Stimulated activated CD8-positive, alpha-beta memory T cell treated with anti-CD3 and anti-CD28 coated beads, Interleukin-7, amount 100 ng/mL, for 24 hours (primary cell): ENCODE results near the gene NCCRP1.
A peak's percentile ranks its signal among the peaks of the same experiment; 100 is the strongest.
"Not testable (repeated sequence)": the region's sequence is repeated elsewhere in the genome, so short reads cannot be mapped to it uniquely, and the experiment has no call there.

Source experiments
- DNase-seq: peaks from one replicate; pipeline ENCODE4 v3.0.0-alpha.2; 2020; ENCODE audit warnings: low read depth

Gene NCCRP1

DNA sequence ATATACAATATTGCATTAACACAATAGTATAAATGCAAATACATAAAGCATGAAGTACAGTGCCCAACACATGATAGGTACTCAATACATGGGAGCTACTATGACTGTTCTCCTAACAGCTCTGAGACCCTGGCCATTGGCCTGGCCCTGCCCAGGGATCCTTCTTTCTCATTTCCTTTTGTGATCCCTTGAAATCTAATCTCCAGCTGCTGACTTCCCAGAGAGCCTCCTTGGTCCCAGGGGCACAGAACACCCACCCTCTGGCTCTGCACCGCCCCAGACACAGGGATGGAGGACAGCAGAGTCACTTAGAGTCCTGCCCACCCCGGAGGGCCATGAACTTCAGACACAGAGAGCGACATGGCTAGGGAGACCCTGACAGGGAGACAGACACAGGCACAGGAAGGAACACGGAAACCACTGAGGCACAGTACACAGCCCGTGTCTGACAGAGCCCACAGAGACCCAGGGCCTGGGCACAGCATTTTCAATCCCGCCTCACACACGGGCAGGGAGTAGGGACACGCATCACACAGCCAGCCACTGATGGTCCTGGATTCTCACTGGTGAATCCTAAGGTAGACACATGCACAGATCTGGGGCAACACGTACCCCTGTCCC lies 11.5 kb downstream of the NCCRP1 start:
- DNase-seq, result no peak

DNA sequence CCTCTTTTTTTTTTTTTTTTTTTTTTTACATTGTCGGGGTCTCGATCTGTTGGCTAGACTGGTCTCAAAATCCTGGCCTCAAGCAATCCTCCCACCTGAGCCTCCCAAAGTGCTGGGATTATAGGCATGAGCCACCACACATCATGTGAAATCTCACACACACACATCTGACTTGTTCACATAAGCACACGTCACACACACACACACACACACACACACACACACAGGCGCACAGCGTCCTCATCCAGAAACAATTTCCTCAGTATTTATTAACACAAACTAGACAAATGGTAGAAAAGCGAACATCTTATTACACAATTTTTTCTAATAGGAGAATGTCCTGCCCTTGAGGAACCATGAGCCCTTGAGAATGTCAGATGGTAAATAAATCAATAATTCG lies 12.4 kb downstream of the NCCRP1 start:
- no peak for DNase-seq

DNA sequence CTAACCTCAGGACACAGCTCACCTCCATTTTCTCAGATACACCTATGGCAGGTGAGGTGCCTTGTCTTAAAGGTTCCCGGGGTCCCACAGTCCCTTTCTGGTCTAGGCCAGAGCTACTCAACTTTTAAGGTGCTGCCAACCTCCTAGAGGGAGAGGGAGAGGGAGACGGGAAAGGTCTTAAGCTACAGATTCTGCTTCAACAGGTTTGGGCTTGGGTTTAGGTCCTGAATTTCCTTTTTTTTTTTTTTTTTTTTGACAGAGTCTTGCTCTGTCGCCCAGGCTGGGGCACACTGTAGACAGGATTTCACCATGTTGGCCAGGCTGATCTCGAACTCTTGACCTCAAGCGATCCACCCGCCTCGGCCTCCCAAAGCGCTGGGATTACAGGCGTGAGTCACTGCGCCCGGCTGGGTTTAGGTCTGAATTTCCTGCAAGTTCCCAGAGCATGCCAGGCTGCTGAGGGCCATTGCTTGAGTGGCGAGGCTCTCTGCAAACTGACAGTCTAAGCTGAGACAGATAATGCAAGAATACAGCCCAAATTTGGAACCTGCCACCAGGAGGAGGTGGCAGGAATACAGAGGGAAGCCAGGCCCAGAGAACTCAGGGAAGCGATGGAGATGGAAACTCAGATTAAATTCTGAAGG lies 15.1 kb downstream of the NCCRP1 start:
- no peak for DNase-seq

DNA sequence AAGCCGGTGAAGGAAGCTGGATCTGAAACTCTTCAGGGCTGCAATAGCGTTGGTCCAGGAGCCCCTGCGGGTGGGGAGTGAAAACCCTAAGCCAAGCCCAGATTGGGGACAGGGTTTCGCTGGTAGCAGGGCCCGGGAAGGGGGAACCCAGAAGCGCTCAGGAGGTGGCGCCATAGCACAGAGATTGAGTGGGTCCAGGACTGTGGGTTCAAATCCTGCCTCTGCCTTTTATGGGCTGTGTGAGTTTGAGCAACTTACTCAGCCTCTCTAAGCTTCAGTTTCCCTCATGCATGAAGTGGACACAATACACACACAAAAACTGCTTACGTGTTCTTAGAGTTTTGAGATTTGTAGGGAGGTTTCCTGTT lies 15.6 kb downstream of the NCCRP1 start:
- DNase-seq, result peak; percentile 27

DNA sequence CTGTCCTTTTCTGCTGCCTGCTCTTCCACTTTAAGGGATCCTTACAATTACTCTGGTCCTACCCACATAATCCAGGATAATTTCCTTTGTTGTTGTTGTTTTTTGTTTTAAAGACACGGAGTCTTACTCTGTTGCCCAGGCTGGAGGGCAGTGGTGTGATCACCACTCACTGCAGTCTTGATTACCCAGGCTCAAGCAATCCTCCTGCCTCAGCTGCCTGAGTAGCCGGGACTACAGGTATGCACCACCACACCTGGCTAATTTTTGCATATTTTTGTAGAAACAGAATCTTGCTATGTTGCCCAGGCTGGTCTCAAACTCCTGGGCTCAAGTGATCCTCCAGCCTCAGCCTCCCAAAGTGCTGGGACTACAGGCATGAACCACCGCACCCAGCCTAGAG lies 18.6 kb downstream of the NCCRP1 start:
- not testable (repeated sequence) for DNase-seq

DNA sequence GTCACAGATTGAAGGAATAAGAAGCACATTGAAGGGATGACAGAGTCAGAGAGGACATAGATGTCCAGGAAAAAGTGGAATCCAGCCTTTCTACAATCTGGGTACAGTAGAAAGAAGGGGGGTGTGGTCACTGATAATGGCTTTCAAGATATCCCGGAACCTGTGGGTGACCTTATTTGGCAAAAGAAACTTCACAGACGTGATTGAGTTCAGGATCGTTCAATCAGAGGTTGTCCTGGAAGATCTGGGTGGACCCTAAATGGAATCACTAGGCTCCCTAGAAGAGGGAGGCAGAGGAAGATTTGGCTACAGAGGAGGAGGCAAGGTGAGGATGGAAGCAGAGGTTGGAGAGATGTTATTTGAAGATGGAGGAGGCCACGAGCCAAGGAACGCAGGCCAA lies 20.3 kb downstream of the NCCRP1 start:
- DNase-seq, result no peak

DNA sequence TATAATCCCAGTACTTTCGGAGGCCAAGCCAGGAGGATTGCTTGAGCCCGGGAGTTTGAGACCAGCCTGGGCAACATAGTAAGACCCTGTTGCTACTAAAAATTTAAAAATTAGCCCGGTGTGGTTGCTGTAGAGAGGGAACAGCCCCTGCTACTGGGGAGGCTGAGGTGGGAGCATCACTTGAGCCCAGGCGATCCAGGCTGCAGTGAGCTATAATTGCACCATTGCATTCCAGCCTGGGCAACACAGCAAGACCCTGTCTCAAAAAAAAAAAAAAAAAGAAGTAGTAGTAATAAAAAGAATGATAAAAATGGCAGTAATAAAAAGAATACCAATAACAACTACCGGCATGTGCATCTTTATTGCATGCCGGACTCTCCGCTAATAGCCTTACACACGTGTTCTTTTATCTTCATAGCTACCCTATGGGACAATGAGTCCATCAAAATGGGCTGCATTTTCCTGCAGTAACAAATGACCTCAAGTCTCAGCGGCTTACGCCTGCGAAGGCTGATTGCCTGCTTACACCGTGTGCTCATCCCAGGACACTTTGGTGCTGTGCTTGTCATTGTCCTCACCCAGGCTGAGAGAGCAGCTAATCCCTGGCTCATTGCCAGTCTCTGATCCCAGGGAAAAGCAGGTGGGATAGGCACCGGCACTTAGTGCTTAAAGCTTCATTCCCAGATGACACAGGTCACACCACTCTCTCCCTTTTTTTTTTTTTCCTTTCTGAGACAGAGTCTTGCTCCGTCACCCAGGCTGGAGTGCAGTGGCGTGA lies 21.7 kb downstream of the NCCRP1 start:
- DNase-seq, result no peak

DNA sequence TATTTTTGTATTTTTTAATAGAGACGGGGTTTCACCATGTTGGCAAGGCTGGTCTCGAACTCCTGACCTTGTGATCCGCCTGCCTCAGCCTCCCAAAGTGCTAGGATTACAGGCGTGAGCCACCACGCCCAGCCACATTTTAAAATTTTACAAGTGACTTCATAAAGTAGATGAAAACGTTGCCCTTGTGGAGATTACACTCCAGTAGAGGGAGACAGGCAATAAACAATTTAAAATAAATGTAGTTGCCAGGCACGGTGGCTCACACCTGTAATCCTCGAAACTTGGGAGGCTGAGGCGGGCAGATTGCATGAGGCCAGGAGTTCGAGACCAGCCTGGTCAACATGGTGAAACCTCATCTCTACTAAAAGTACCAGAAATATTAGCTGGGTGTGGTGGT lies 22.3 kb downstream of the NCCRP1 start:
- not testable (repeated sequence) for DNase-seq

DNA sequence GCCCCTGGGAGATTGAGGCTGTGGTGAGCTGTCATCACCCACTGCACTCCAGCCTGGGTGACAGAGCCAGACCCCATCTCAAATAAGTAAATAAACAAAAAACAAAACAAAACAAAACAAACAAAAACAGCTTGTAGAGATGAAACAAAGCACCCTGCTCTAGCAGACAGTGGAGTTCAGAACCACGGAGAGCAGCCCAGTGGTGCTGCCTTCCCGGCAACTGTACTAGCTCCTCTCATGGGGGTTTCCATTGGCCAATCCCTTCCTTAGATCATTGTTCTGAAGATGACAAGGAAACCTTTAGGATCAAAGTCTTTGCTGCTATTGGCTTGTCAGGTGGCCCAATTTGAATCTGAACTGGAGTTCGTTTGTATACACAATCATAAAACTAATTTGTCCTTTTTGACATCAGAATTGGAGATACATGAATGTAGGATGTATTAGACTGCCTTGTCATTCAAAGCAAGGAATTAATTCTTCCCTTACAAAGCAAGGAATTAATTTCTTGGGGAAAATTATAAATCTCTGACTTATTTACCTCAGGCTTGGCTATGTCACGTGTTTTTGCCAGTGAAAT lies 27.0 kb downstream of the NCCRP1 start:
- DNase-seq, result no peak

DNA sequence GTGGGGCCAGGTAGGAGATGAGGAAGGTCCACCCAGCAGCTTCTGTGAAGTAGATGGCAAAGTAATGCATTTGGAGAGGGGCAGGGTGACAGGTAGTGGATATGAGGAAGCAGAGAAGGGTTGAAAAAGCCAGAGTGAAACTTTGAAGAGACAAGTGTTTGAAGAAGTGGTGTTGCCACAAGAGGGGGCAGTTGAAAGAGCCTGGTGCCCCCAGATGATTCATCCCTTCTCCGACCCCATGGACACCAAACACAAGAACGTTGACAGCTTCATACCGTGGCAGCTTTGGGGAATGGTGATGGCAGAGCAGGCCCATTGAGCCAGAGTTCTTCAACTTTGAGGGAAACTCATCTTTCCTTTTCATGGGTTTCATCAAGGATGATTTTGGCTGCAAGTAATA lies 28.1 kb downstream of the NCCRP1 start:
- no peak for DNase-seq

DNA sequence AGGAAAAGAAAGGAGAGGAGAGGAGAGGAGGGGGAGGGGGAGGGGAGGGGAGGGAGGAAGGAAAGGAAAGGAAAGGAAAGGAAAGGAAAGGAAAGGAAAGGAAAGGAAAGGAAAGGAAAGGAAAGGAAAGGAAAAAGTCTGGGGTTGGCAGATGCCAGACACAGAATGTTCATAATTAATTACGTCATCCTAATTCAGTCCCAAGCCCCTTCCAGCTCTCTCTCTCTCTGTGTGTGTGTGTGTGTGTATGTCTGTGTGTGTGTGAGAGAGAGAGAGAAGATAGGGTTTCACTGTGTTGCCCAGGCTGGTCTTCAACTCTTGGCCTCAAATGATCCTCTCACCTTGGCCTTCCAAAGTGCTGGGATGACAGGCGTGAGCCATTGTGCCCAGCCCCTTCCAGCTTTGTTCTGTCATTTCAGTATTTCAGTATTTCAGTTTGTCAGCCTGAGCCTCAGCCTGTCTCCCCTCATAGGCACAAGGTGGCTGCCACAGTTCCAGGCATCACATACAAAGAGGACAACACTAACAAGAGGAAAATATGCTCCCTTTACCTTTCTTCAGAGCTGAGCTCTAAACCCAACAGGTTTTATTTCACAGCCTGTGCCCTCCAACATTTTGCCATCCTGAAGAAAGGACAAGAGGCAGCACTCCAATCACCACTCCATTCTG lies 33.5 kb downstream of the NCCRP1 start:
- no peak for DNase-seq

DNA sequence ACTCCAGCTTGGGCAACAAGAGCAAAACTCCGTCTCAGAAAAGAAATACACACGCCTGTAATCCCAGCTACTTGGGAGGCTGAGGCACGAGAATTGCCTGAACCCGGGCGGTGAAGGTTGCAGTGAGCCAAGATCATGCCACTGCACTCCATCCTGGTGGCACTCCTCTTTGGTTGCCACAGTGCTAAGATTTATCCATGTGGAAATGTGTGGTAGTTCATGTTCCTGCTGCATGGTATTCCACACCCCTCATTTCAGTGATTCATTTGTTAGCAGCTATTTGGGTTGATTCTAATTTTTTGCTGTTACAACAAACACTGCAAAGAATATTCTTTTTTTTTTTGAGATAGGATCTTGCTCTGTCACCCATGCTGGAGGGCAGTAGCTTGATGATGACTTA lies 35.9 kb downstream of the NCCRP1 start:
- DNase-seq, result no peak

DNA sequence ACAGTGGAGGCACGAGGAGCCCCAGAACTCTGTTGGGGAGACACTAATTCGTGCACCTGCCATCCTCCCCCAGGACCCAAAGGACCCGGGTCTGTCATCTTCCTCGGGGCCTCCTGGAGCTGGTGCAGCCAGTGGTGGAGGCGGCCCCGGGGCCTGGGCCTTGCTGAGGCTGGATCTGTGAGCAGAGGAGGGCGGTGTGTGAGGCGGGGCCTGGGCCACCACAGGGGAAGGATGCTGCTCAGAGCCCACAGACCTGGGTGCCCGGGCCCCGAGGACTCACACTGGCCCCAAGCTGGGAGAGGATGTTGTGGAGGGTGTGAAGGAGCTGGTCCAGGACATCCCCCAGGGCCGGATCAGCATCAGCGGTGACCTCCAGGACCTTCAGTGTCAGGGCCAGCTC lies 39.8 kb downstream of the NCCRP1 start:
- DNase-seq, result no peak

DNA sequence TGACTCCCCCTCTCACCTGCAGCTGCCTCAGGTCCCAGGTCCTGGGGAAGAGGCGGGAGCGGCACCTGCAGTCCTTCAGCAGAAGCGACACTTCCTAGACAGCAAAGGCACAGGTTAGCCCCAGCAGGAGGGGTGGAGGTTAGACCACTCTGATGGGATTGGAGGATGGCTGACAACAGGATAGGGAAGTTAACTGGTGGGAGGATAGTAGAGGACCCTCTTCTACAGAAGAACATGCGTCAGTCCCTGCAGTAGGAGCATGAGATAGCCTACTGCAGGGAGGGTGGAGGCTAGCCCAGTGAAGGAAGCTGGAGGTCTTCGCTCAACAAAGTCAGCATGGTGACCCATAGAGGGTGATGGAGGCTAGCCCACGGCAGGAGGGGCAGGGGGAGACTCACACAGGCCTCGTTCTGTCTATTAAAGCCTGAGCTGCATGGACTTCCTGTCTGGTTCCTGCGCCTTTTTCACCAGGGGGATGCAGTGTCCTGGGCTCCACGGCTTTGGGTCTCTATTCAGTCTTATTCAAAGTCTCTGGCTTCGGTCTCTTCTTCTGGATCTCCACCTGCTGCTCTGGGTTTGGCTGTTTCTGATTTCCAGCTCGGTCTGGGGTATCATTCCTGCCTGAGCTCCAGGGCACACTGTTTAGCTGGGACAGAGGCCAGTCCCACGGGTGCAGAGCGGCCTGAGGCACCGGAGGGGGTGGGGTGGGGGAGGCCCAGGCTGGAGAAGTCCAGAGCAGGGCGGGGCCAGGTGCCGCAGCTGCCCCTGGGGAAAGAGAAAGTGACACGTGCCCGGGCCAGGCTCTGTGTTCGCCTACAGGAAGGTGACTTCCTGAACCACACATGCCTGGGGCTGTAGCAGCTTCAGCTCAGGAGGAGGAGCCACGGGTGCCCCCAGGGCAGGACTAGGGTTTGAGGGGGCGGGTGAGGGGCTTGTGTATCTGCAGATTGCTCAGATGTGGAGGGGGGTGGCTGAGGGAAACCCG lies 40.7 kb downstream of the NCCRP1 start:
- DNase-seq, result no peak

DNA sequence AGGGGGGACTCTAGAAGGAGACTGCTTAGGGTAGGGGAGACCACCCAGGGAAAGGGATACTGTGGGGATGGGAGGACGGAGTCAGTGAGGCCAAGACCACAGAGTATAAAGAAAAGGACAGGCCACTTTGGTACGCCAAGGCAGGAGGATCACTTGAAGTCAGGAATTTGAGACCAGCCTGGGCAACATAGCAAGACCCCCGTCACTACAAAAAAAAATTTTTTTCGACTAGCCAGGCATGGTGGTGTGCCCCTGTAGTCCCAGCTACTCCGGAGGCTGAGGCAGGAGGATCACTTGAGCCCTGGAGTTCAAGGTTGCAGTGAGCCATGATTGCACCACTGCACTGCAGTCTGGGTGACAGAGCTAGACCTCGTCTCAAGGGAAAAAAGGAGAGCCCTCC lies 41.4 kb downstream of the NCCRP1 start:
- no peak for DNase-seq

DNA sequence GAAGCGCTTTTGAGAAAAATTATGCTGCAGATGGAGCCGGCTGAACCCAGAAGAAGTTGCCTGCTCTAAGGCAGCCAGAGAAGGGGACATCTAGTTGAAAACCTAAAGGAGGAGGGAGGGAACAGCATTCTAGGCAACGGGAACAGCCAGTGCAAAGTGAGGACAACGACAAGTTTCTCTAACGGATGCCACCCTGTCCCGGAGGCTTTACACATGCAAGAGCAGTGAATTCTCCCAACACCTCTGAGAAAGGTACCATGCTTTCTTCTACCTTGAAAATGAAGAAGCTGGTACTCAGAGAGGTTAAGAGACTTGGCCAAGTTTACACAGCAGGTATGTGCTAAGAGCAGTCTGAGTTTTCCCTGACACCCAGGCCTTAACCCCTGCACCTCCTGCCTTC lies 42.2 kb downstream of the NCCRP1 start:
- DNase-seq, result no peak

DNA sequence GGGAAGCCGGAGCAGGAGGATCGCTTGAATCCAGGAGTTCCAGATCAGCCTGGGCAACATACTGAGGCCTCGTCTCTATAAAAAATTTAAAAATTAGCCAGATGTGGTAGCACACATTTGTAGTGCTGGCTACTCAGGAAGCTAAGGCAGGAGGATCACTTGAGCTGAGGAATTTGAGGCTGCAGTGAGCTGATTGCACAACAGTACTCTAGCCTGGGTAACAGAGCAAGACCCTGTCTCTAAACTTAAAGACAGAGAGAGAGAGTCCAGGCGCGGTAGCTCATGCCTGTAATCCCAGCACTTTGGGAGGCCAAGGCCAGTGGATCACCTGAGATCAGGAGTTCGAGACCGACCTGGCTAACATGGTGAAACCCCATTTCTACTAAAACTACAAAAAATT lies 43.7 kb downstream of the NCCRP1 start:
- no peak for DNase-seq

DNA sequence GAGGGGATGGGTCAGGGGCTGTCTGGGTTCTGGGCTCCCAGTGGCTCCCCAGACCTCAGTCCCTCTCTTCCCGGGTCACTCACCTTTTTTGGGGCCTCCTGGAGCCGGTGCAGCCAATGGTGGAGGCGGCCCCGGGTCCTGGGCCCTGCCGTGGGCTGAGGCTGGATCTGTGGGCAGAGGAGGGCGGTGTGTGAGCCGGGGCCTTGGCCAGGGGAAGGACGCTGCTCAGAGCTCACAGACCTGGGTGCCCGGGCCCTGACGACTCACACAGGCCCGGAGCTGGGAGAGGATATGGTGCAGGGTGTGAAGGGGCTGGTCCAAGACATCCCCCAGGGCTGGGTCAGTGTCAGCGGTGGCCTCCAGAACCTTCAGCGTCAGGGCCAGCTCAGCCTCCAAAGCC lies 47.0 kb downstream of the NCCRP1 start:
- not testable (repeated sequence) for DNase-seq

DNA sequence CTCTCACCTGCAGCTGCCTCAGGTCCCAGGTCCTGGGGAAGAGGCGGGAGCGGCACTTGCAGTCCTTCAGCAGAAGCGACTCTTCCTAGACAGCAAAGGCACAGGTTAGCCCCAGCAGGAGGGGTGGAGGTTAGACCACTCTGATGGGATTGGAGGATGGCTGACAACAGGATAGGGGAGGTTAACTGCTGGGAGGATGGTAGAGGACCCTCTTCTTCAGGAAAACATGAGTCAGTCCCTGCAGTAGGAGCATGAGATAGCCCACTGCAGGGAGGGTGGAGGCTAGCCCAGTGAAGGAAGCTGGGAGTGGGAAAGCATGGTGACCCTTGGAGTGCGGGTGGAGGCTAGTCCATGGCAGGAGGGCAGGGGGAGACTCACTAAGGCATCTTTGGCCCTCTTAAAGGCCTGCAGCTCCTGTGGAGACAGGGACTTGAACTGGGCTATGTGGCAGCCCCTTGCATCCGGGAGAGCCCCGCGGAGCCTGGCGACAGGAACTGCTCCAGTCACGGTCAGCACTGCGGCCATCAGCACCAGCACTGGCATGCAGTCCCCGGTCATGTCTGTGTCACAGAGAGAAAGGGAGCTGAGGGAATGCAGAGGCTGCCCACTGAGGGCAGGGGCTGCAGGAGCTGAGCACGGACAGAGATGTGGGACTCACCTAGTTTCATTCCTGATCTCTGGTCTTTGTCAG lies 47.8 kb downstream of the NCCRP1 start, which contains the start of gene IFNL3:
IFNL3 (minus strand) TSS at position 597 of the 691 bp plus-strand sequence; CDS start at position 558, 39 bp downstream.
- not testable (repeated sequence) for DNase-seq

DNA sequence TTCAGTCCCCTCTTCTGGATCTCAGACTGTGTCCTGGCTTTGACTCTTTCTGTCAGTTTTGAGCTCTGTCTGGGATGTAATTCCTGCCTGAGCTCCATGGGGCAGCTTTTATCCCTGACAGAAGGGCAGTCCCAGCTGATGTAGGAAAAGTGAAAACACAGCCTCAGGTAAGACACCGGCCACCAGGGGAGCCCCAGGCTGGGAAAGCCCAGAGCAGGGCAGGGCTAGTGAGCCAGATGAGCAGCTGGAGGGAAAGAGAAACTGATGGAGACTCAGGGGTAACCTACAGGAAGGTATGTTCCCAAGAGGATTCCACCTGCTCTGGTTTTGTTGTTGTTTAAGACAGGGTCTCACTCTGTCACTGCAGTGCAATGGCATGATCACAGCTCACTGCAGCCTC lies 48.4 kb downstream of the NCCRP1 start:
- DNase-seq, result not testable (repeated sequence)
